DOHH2 (cell line): Measurements from ENCODE around the gene STEAP3.

ENCODE experiments used
- H3F3A ChIP-seq: fragments of 200-600 bp; sonication (generic), shearing (Covaris generic); 2 replicates; pipeline ENCODE4 v1.6.0; 2016; ENCODE audit warnings: antibody characterized with exemption, mild to moderate bottlenecking; ENCODE audit not compliant: control insufficient read depth, insufficient read depth
- H3K27ac ChIP-seq: fragments of 200-600 bp; sonication (generic); 2 replicates; pipeline ENCODE4 v1.5.1; 2014; ENCODE audit warnings: low read depth, mild to moderate bottlenecking, low read length, moderate library complexity
- H3K27me3 ChIP-seq: fragments of 200-600 bp; sonication (generic); 2 replicates; pipeline ENCODE4 v1.6.1; 2014; ENCODE audit warnings: mild to moderate bottlenecking, low read length, mixed read lengths; ENCODE audit not compliant: control insufficient read depth
- H3K36me3 ChIP-seq: fragments of 200-600 bp; sonication (generic); 2 replicates; pipeline ENCODE4 v1.6.1; 2014; ENCODE audit warnings: mild to moderate bottlenecking, low read length, moderate library complexity, mixed read lengths; ENCODE audit not compliant: control insufficient read depth
- H3K4me1 ChIP-seq: fragments of 200-600 bp; sonication (generic); 2 replicates; pipeline ENCODE4 v1.6.1; 2014; ENCODE audit warnings: mild to moderate bottlenecking, low read length, mixed read lengths; ENCODE audit not compliant: control insufficient read depth
- H3K4me2 ChIP-seq: fragments of 200-600 bp; sonication (generic); 2 replicates; pipeline ENCODE4 v1.6.0; 2014; ENCODE audit warnings: mild to moderate bottlenecking, low read length, moderate library complexity
- H3K4me3 ChIP-seq: fragments of 200-600 bp; sonication (generic); 2 replicates; pipeline ENCODE4 v1.5.1; 2014; ENCODE audit warnings: mild to moderate bottlenecking, low read length, mixed read lengths
- H3K79me2 ChIP-seq: fragments of 200-600 bp; sonication (generic); 2 replicates; pipeline ENCODE4 v1.6.1; 2014; ENCODE audit warnings: mild to moderate bottlenecking, low read length, mixed read lengths; ENCODE audit not compliant: control insufficient read depth
- H3K9me2 ChIP-seq: fragments of 200-600 bp; sonication (generic); replicated peaks from 2 replicates; pipeline ENCODE4 v1.6.1; 2014; ENCODE audit warnings: mild to moderate bottlenecking, low read length, mixed read lengths; ENCODE audit not compliant: control insufficient read depth
- H3K9me3 ChIP-seq: fragments of 200-600 bp; sonication (generic); 2 replicates; pipeline ENCODE4 v1.6.1; 2014; ENCODE audit warnings: antibody characterized with exemption, low read length, mixed read lengths; ENCODE audit not compliant: control insufficient read depth, insufficient read depth
- H4K20me1 ChIP-seq: fragments of 200-600 bp; sonication (generic); 2 replicates; pipeline ENCODE4 v1.6.0; 2014; ENCODE audit warnings: low read depth, mild to moderate bottlenecking, antibody characterized with exemption, low read length, moderate library complexity; ENCODE audit not compliant: control insufficient read depth, insufficient read depth
- CTCF ChIP-seq: fragments of 200-600 bp; sonication (generic); IDR thresholded peaks from one replicate; pipeline ENCODE4 v1.5.1; 2014; ENCODE audit warnings: antibody characterized with exemption, mild to moderate bottlenecking, low read depth, low read length; ENCODE audit not compliant: poor library complexity, severe bottlenecking
- EZH2phosphoT487 ChIP-seq: fragments of 200-600 bp; sonication (generic); IDR thresholded peaks from 2 replicates; pipeline ENCODE4 v1.6.1; 2017; ENCODE audit warnings: borderline replicate concordance, mild to moderate bottlenecking, antibody characterized with exemption, low read length, moderate library complexity, mixed read lengths

The STEAP3 gene

GRCh38 chr2:119290859-119291587 is 67.4 kb downstream of the STEAP3 start:
- no peaks in the 10 kb centered on the region for H3K4me1 ChIP-seq
- no peaks in the 10 kb centered on the region for H3K27me3 ChIP-seq
- H3K4me3 ChIP-seq = no peak overlapping the region
- no peaks in the 10 kb centered on the region for H3K36me3 ChIP-seq
- no peak overlapping the region for H3K27ac ChIP-seq
- TF ChIP-seq CTCF (peak; percentile 27), EZH2phosphoT487 (no peak)
- no peak overlapping the region for H3K4me2 ChIP-seq
- no peaks in the 10 kb centered on the region for H3K9me3 ChIP-seq
- no peaks in the 10 kb centered on the region for H4K20me1 ChIP-seq
- H3F3A ChIP-seq = no peaks in the 10 kb centered on the region
- no peaks in the 10 kb centered on the region for H3K79me2 ChIP-seq
- H3K9me2 ChIP-seq = no peaks in the 10 kb centered on the region

GRCh38 chr2:119291588-119292167 is 68.0 kb downstream of the STEAP3 start:
- Histone ChIP-seq H3K36me3 (no peaks in the 10 kb centered on the region), H3K4me2 (no peak overlapping the region), H3K9me2 (no peaks in the 10 kb centered on the region), H3K79me2 (no peaks in the 10 kb centered on the region), H4K20me1 (no peaks in the 10 kb centered on the region), H3F3A (no peaks in the 10 kb centered on the region), H3K27me3 (no peaks in the 10 kb centered on the region), H3K9me3 (no peaks in the 10 kb centered on the region), H3K4me3 (no peak overlapping the region), H3K4me1 (no peaks in the 10 kb centered on the region), H3K27ac (no peak overlapping the region)
- no peak for TF ChIP-seq CTCF
- no peak for TF ChIP-seq EZH2phosphoT487

DNA sequence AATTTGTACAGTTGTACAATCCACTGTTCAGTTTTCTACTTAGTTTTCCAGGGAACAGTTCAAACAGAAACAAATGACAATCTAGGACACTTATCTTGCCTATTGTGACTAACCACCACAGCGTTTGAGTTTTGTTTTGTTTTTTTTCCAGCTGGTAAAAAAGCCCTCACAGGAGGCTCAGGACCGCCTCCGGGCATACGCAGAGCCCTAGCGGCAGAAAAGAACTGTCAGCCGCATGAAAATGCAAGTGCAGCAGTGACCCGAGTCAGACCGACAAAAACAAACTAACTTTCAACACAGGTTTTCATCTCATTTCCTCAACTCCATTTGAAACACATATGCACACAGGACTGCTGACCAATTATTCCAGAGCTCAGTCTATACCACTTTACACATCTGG is 68.6 kb downstream of the STEAP3 start:
- Histone ChIP-seq H3F3A (no peaks in the 10 kb centered on the region), H3K36me3 (no peaks in the 10 kb centered on the region), H3K79me2 (no peaks in the 10 kb centered on the region), H3K4me1 (no peaks in the 10 kb centered on the region), H3K27me3 (no peaks in the 10 kb centered on the region), H3K9me3 (no peaks in the 10 kb centered on the region), H4K20me1 (no peaks in the 10 kb centered on the region), H3K27ac (no peak overlapping the region), H3K9me2 (no peaks in the 10 kb centered on the region), H3K4me2 (no peak overlapping the region), H3K4me3 (no peak overlapping the region)
- TF ChIP-seq EZH2phosphoT487 (no peak), CTCF (no peak)
